ENCODE results near the gene BOC. TPM values are rescaled to one million over a fixed set of nuclear protein-coding genes. Genes with fewer than 3 reads are reported as not detected.

BOC gene
- total RNA-seq, 1 experiment from 2014 or later, result 3.5 TPM

- TF ChIP-seq CTCF (conservative IDR thresholded peaks at IDR 0.05), result peak; percentile 63
- H3K27ac Mint-ChIP-seq, result no peak overlapping the region; a peak in 1 of 7 replicates
- no peak overlapping the region; a peak in 1 of 5 replicates for H3K4me3 Mint-ChIP-seq
These were observed 66.7 kb downstream of the BOC start for GRCh38 chr3:113277941-113278598.

More at GRCh38 chr3:113277941-113278598, 66.7 kb downstream of the BOC start:
- H3K18ac ChIP-seq (ENCODE audit: insufficient read length, low read depth, low read length), result no peak overlapping the region
- H3K79me1 ChIP-seq (ENCODE audit: insufficient read depth, low read depth, low read length, poor library complexity, severe bottlenecking), result no peaks in the 10 kb centered on the region
- no CpG with 5 or more reads among the region's 17 CpGs for WGBS (ENCODE audit: extremely low coverage, insufficient read length, low lambda C conversion rate)
- H2AK5ac ChIP-seq (ENCODE audit: insufficient read length, low read length), result no peak overlapping the region
- DNase-seq, result peak; percentile 47
- H2BK15ac ChIP-seq (ENCODE audit: low read depth, low read length), result no peak overlapping the region
- Mint-ChIP-seq H3K9me3 (no peaks in the 10 kb centered on the region), H3K36me3 (ENCODE audit: insufficient read depth in 1 of 3, low read depth in 3 of 3) (peaks cover 0 to 28% (median 5%) of the 10 kb centered on the region in 3 experiments; a peak in 4 of 7 replicates), H3K4me1 (peaks cover 21 to 31% of the 10 kb centered on the region in 2 experiments), H3K27me3 (ENCODE audit: low read depth) (0 out of 2 replicates have a peak, but pooled peaks cover 2% of the 10 kb centered on the region)
- H3K79me2 ChIP-seq (ENCODE audit: insufficient read depth, low read length), result no peaks in the 10 kb centered on the region
- H3K27ac ChIP-seq (ENCODE audit: insufficient read length, low read depth, low read length), result no peak overlapping the region
- H3K23me2 ChIP-seq (ENCODE audit: insufficient read length, low read depth, low read length, poor library complexity, severe bottlenecking), result no peaks in the 10 kb centered on the region
- H2BK120ac ChIP-seq (ENCODE audit: low read depth, low read length, poor library complexity, severe bottlenecking), result no peak overlapping the region
- H3T11ph ChIP-seq (ENCODE audit: low read length), result no peak overlapping the region
- no peaks in the 10 kb centered on the region for H3K27me3 ChIP-seq (ENCODE audit: insufficient read depth, low read length)
- H4K20me1 ChIP-seq (ENCODE audit: control insufficient read depth, insufficient read depth, insufficient read length), result no peaks in the 10 kb centered on the region
- H2BK20ac ChIP-seq (ENCODE audit: low read depth, low read length, poor library complexity, severe bottlenecking), result no peak overlapping the region
- H4K8ac ChIP-seq (replicated peaks; ENCODE audit: insufficient read length, low read depth, low read length), result no peak overlapping the region
- H3K14ac ChIP-seq (ENCODE audit: insufficient read depth, low read length), result no peak overlapping the region
- no peak overlapping the region for H3K9ac ChIP-seq (ENCODE audit: extremely low read depth, insufficient read length, low read length)
- no peak overlapping the region for H4K91ac ChIP-seq (ENCODE audit: insufficient read length, low read depth, low read length)
- no peak overlapping the region for H3K4me2 ChIP-seq (ENCODE audit: insufficient read depth, insufficient read length, low read length)
- no peak overlapping the region for H3K56ac ChIP-seq (ENCODE audit: insufficient read length, low read depth, low read length)
- H4K5ac ChIP-seq (ENCODE audit: insufficient read length, low read depth, low read length), result no peak overlapping the region
- no peak overlapping the region for H3K23ac ChIP-seq (ENCODE audit: insufficient read length, low read depth, low read length)
- H3K4ac ChIP-seq (ENCODE audit: low read depth, low read length), result no peak overlapping the region
- no peaks in the 10 kb centered on the region for H3K4me1 ChIP-seq (ENCODE audit: insufficient read depth, low read length)
- no peaks in the 10 kb centered on the region for H3K9me3 ChIP-seq (ENCODE audit: control insufficient read depth, low read depth, low read length)
- no peak overlapping the region for H2AFZ ChIP-seq (ENCODE audit: low read length)
- H2BK12ac ChIP-seq (ENCODE audit: insufficient read length, low read depth, low read length), result no peak overlapping the region
- no peak overlapping the region for H2BK5ac ChIP-seq (ENCODE audit: insufficient read length, low read length)
